Measurements from ENCODE around the gene GP5.

GP5 gene

DNA sequence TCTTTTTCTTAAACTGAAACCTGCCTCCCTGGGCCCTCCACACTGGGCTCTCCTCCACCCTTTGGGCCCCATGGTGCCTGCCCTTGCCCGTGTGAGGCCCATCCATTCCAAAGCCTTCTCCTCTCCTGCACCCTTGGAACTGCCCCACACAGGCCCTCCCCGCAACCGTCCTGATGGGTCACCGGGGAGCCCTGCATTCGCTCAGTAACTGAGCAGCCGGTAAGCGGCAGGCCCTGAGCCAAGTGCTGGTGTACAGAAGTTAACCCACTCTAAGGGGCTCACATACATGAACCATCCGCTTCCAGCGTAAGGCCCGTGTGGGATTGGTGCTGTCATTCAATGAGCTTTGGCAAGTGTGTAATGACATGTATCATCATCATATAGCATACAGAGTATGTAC lies 24.1 kb downstream of the GP5 start:
- DNase-seq, result no peak

DNA sequence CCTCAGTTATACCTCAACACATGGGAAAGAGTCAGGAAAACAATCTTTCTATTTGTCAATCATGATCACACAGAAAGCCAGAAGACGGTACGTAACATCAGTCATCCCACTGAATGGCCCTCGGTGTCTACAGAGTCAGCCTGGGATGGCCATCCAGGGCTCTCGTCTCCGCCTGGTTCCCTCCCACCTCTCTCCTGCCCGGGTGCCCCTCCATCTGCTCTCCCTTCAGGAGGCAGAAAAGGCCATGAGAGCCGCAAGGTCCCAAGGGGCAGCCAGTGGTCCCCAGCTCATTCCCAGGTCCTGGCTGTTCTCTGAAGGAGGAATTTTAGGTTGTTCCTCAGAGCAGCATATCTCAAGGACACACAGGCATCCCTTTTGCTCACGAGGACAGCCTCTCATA lies 25.2 kb downstream of the GP5 start:
- DNase-seq, result no peak

DNA sequence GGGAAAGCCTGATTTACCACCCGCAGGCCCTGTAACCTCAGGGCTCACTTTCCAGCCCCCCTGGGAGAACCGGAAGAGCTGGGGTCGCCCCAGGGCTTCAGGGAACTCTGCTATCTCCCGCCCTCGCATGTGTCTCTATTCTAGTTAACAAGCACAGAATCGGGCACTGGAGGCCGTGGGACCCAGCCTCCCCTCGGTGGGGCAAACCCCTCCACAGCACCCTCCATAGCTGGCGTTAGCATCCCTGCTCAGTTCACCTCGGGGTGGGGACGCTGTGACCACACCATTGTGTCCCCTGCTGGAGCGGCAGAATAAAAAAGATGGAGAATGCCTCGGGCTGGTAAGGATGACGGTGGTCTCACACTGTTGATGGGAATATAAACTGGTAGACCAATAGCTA lies 26.0 kb downstream of the GP5 start:
- no peak for DNase-seq

DNA sequence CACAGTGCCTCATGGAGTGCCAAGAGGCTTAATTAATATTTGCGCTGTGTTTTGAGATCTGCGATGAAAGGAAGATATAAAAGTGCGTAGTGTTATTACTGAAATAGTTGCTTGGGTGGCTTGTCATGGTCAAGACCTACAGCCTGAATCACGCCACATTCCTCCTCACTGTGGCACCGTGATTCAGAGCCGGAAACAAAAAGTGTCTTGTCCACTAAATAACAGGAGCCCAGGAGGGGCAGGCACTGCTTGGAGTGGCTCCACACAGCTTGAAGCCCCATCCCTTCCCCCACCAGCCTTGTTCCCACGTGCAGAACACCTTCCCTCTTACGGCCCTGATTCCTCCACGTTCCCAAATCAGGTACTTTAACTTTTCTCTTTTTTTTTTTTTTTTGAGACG lies 28.3 kb downstream of the GP5 start:
- no peak for DNase-seq

DNA sequence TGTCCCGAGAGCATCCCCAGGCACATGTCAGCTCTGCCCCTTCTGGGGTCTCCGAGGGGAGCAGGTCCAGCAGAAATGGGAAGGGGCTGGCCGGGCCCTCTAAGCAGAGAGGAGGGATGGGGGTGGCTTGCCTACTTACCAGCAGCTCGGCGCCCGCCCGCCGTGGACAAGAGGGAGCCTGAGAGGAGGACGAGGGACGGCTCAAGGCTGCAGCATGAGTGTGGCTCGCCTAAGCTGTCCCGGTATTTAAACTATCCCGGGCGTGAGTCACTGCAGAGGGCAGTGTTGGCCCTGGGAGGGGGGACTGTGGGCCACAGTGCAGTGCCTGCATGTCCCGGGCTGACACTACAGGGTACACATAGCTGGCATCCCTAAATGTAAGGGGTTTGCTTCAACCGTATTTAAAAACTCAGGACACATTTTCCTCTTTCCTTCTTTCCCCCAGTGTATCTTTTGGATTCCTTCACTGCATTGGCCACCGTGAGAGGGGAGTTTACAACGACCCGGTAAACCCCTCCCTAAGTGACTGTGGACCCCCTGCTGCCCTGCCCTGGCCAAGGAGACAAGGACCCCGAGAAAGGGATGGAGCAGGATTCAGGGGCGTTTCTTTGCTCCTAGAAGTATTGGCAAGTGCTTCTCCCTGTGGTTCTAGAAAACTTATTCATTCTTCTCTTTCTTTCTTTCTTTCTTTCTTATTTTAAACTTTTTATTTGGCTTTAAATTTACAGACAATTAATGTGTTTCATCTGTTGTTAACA lies 29.4 kb downstream of the GP5 start, which contains the start of gene LRRC15:
Gene LRRC15, minus strand, starts transcription at position 222 of the 758 bp plus-strand sequence. CDS start 8,700 bp downstream, outside the sequence.
- no peak for DNase-seq

DNA sequence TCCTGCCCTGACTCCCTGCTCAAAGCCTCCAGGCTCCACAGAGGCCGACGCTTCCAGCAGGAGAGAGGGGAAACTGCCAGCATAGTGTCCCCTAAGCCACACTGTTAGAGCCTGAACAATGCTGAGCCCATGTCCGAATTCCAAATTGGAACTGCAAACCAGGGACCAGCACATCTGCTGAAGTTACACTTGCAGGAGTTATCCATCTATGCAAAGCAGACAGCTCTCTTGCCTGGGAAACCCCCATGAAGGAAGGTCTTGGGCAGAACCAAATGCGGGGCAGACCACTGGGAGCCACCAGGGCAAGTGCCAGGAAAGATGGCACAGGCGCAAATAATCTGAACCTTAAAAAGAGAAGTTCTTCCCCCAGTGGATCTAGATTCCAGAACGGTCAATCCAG lies 30.1 kb downstream of the GP5 start:
- DNase-seq, result no peak

DNA sequence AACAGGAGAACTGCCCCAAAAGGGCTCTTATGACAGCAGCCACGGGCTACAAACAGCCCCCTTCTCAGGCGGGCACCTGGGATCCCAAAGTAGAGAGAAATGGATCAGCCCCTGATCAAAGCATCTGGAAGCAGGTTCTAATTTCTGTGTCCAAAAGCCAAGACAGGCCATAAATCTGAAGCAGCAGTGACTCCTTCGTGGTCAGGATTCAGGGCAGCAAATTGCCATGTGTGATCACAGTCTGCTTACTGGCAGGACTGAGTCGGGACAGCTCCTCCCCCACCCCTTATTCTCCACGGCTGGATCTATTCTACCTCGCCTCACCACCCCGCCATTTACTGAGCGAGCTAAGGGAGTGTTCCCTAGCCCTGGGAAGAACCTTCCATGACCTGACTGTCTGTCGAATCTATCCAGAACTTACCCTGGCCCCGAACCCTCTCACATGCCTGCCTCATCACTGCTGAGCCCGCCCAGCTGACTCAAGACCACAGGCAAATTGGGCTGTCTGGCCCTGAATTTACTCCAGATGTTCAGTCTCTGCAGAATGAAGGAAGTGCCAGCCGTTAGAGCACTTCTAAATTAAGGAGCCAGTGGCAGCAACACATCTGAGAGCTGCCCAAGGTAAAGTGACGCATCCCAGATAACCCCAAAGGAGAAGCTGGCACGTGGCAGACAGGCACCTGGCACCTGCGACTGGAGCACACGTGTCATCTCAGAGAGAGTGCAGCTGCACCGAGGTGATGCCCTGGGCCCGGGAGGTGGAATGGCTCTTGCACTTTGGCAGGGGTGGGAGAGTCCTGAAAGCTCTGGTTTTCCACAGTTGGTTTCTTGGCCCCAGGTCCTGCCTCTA lies 30.8 kb downstream of the GP5 start:
- no peak for DNase-seq

DNA sequence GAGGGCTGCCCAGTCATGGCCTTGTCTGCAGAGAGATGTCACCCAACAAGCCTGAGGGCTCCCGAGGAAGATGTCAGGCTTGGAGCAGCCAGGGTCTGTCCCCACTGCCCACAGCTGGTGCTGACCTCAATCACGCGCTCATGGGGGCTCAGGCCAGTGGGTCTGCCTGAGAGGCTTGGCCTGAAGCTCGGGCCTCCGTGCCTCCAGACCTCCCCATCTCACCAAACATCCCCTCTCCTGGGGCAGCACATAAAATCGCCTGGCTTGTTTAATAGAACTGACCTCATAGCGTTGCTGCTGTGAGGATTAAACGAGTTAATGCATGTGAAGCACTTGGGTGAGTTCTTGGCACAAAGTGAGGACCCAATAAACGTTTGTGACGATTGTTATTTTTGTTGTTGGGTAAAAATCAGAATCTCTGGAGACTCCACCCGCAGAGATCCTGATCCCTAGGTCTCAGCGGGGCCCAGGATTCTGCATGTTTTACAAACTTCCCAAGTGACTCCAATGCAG lies 33.0 kb downstream of the GP5 start:
- DNase-seq, result no peak

DNA sequence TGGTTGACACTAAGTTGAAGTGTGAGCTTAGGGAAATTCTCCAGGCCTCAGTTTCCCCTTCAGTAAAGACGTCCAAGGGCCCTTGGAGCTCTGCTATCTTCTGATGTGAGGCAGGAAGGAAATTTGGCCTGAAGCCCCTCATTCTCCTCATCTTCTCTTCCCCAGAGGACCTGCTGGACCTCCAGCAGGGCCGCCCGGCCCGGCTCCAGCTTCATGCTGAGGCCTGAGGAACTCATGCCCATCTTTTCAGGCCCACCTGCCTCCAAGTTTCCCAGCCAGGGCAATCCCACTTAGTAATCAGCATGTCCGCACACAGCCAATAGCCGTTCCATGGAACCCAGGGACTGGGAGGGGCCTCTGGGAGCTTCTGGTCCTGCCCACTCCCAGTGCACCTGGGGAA lies 33.5 kb downstream of the GP5 start:
- no peak for DNase-seq

DNA sequence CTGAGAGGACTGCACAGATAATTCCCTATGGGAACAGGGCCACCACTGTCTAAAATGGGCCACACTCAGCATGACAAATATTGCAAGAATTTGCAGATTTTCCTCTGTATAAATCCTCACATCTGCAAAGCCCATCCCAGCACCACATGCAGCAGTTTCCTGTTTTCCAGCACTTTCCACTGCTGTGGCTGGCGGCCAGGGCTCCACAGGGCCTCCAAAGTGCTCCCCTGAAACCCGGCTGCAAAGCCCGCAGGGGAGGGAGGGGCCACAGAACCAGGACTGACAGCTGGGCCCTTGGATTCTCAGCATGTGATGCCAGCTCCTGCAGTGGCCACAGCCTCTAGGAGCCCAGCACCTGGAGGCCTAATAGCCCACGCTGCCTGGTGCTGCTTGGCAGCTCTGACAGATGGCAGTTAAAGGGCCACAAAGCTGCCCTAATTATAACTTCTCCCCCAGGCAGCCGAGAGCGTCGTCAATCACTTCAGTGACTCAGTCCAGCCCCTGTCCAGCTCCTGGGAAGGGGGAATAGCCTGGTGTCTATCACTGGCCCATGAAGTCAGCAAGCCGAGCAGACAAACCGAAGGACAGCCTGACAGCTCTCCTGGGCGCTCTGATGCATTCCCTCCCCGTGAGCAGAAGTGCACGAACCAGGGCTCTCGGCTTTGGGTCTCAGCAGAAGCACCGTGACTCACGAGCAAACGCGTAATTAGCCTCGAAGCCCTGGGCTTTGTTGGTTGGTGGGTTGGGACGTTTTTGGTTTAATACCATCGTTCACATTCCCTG lies 34.2 kb downstream of the GP5 start:
- no peak for DNase-seq

DNA sequence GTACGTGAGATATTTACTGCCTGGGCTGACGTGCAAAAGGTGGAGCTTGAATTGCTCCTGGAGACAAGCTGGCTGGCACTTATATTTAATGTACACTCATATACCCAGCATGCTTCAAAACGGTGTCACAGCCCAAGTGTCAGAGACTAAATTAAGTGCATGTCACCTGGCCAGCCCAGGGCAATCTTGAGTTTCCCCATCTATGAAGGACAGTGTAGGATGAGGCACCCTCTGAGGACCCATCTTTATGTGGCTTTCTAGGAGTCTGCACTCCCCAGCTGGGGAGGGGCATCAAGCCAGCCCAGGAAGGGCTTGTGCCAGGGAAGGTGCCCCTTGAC lies 34.8 kb downstream of the GP5 start:
- DNase-seq, result no peak

DNA sequence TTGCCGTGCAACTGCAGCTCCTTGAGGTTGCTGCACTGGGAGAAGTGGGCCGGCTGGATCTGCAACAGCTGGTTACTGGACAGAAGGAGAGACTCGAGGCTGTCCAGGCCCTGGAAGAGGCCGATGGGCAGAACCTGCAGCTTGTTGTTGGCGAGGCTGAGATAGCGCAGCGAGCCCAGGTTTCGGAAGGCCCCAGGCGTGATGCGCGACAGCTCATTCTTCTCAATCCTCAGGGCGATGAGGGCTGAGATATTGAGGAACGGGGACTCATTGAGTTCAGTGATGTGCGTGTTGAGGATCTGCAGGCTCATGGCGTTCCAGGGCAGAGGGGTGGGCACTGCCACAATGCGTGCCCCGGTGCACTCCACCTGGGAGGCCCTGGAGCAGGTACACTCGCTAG lies 38.5 kb downstream of the GP5 start:
- DNase-seq, result no peak

DNA sequence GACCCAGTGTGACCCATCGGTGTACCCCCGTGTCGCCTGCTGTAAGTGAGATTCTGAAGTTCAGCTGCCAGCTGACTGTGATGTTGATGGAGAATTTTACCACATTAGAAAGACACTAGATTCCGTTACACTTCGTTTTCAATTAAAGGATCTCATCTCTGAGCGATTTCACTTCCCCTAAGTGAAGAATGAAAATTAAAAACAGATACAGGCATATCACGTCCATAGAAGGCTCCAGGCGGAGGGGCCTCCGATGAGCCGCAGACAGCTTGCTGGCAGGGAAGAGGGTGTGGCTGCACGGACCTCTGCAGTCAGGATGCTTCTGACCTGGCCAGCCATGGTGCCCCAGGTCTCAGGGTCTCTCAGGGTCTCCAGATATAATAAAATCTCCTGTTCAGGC lies 41.4 kb downstream of the GP5 start:
- no peak for DNase-seq

DNA sequence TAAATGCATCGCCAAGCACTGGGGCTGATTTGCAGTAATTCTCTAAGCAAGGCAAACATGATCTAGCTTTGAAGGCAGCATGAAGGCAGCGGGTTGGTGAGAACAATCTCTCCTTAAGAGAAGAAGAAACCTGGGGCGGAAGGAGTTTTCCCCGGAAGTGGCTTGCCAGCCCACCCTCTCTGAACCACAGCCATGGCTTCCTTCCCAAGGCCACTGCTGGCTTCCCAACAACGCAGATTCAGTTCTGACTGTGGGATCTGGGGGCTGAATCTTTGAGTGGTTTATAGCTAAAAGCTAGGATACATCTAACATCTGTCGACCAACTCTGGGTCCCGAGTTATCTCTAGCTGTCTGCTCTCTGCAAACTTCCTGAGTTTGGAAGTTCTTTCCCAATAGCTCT lies 43.7 kb downstream of the GP5 start:
- no peak for DNase-seq

DNA sequence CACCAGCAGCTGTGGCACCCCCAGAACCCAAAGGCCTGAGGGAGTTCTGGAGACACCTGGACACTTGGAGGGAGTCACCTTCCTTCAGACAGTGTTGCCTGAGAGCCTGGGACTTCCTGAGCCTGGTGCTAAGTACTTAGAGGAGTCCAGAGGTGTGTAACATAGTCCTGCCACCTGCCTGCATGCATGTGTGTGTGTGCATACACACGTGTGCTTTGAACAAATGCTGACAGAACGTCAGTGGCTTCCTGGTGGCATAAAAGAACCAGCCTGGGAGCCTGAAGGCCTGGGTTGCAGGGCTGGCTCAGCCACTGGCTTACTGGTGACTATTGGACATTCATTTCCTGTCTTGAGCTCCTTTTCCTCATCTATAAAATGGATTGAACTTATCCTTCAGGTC lies 44.8 kb downstream of the GP5 start:
- DNase-seq, result no peak

DNA sequence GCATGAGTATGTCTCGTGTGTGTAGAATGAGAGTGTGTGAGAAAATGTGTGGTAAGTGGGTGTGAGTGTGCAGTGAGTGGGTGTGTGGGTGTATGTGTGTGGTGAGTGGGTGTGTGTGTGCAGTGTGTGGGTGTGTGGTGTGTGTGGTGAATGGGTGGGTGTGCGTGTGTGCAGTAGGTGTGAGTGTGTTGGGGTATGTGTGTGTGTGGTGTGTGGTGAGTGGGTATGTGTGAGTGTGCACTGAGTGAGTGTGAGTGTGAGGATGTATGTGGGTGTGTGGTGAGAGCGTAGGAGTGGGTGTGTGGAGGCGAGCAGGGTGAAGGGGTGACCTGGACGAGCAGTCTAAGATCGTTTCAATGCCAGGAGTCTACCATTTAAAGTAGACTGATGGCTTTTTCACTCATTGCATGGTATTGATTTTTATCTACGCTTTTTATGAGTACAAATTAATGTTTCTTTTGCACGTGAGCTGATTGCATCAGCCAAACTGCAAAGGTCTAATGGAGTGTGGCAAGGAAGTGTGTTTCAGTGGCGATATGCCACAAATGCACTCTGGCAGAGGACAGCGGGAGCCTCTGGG lies 46.3 kb downstream of the GP5 start:
- DNase-seq, result no peak

DNA sequence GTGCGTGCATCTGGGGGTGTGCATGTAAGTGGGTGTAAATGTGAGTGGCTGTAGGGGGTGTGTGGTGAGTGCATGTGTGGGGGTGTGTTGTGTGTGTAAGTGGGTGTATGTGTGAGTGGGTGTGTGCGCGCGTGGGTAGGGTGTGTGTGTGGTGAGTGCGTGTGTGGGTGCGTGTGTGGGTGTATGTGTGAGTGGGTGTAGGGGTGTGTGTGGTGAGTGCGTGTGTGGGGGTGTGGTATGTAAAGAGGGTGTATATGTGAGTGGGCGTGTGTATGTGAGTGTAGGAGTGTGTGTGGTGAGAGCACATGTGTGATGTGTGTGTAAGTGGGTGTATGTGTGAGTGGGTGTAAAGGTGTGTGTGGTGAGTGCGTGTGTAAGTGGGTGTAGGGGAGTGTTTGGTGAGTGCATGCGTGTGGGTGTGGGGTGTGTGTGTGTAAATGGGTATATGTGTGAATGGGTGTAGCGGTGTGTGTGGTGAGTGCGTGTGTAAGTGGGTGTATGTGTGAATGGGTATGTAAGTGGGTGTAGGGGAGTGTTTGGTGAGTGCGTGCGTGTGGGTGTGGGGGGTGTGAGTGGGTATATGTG lies 47.0 kb downstream of the GP5 start:
- no peak for DNase-seq

DNA sequence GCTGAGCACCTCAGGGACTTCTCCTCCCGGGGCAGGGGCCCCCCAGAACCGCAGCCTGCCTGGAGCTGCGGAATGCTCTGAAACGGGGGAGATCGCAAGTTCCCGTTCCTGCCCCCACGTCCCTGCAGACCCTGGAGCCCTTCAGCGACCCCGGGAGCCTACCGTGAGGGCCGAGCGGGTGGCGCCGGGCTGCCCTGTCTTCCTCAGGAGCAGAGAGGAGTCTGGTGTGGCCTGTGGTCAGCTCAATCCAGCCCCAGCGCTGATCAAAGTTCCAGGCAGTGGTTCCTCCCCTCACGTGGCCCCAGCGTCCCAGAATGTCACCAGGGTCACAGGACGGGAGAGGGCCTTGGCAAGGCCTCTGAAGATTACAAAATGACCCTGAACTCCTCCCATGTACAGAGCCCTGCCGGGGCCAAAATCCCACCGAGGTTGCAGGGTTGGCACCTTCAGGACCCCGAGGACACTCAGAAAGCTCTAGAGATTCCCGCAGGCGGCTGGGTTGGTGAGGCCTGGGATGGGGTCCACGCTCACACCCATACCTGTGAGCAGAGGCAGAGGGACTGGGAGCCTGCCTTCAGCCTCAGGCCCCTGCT lies 47.9 kb downstream of the GP5 start, which contains the start of gene CPN2:
Gene CPN2, minus strand, starts transcription at position 249 of the 593 bp plus-strand sequence. CDS start 8,626 bp downstream, outside the sequence.
- no peak for DNase-seq

DNA sequence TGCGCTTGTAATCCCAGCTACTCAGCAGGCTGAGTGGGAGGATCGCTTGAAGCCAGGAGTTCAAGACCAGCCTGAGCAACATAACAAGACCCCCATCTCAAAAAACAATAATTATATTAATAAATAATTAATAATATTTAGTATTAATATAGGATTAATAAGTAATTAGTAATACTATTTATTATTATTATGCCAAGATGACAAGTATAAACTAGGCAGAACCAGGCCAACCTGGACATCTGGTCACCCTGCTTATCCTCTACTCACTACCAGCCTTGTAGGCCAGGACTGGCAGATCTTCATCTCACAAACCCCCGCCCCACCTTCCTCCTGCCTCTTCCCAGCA lies 48.4 kb downstream of the GP5 start:
- DNase-seq, result no peak

DNA sequence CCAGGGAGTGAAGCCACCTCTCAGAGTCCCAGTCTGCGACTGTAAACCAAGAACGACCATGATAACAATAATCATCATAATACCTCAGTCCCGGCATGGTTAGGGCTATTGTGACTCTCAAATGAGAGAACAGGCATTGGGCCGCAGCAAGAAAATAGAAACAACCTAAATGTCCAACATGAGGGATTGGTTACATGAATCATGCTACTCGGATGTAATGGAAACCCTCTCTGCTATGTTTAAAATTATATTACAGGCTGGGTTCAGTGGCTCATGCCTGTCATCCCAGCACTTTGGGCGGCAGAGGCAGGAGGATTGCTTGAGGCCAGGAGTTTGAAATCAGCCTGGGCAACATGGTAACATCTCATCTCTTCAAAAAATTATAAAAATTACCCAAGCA lies 50.7 kb downstream of the GP5 start:
- no peak for DNase-seq

DNA sequence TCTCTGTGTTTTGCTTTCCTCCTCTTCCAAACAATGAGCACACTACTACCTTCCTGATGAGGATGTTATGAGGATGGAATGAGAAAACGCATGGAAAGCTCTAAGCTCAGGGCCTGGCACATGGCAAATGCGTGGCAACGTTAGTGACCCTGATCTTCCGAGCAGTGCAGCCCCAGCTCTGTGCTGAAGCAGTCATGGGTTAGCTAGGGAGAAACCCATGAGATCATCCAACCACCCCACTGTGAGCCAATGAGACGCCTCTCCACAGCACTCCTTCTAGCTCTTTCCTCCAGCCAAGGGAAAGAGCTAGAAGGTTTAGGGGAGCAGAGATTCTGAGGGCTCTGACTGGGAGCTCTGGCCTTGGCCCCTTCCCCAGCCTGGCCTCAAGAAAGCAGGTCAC lies 52.4 kb downstream of the GP5 start:
- no peak for DNase-seq

DNA sequence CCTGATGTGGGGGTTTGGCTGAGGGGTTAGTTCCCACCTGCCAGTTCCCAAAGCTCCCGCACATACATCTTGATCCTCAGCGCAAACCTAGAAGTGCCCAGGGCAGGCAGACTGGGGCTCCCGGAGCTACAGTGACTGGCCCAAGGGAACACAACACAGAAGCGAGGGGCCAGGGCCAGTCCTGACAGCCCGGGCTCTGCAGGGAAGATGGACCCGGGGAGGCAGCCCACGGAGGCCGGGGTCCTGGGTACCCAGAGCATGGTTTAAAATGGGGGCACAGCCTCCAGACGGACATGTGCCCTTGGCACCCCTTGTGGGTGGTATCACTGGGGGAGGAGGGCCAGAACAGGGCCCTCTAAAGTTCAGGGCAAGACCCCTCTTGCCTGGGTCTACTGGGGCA lies 53.0 kb downstream of the GP5 start:
- DNase-seq, result no peak

Measured in activated effector memory CD4-positive, alpha-beta T cell treated with anti-CD3 and anti-CD28 coated beads, Interleukin-2, amount 50 U/mL, for 16 hours (primary cell).